PC-3 (cell line): Measurements from ENCODE around the gene TAS1R2.

Experiments
- EZH2 ChIP-seq: fragments of 300-600 bp; sonication (generic); IDR thresholded peaks from one replicate; pipeline ENCODE4 v1.6.1; 2017; ENCODE audit warnings: antibody characterized with exemption, mild to moderate bottlenecking, low read length; ENCODE audit not compliant: unreplicated experiment
- EZH2phosphoT487 ChIP-seq: fragments of 300-600 bp; sonication (generic); IDR thresholded peaks from 2 replicates; pipeline ENCODE4 v1.6.1; 2018; ENCODE audit warnings: mild to moderate bottlenecking, antibody characterized with exemption, low read length, borderline replicate concordance
- TF ChIP-seq, protein P1 (sequence below): fragments of 300-600 bp; sonication (generic); conservative IDR thresholded peaks from 2 replicates; pipeline ENCODE4 v1.5.1; 2017; ENCODE audit warnings: antibody characterized with exemption, low read depth, mild to moderate bottlenecking, low read length

DNA sequence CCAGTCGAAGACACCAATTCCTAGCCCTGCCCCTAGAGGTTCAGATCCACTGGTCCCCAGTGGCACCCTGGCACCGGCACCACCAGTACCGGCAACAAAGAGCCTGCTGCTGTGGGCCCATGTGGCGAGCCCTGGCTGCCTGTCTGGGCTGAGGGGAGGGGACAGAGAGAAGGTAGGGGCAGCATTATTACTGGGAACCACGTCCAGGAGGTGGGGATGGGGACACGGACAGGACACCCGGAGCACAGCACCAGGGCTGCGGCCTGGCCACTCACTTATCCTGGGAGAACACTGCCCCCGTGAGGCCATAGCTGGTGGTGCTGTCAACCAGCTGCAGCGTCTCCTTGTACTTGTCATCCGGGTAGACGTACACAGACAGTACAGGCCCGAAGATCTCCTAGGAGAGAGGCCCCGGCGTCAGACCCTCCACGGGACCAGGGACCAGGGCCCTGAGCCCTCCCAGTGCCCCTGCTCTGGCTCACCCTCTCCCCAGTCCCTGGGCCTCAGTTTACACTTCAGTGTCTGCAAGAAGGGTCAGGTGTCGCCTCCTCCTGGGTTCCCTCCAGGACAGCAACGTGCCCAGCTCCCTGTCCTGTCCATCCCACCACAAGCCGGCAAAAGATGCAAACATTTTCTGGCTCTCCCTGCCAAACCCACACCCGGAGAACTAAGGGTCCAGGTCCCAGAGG is 15.8 kb upstream of the TAS1R2 start:
- TF ChIP-seq, protein P1, sequence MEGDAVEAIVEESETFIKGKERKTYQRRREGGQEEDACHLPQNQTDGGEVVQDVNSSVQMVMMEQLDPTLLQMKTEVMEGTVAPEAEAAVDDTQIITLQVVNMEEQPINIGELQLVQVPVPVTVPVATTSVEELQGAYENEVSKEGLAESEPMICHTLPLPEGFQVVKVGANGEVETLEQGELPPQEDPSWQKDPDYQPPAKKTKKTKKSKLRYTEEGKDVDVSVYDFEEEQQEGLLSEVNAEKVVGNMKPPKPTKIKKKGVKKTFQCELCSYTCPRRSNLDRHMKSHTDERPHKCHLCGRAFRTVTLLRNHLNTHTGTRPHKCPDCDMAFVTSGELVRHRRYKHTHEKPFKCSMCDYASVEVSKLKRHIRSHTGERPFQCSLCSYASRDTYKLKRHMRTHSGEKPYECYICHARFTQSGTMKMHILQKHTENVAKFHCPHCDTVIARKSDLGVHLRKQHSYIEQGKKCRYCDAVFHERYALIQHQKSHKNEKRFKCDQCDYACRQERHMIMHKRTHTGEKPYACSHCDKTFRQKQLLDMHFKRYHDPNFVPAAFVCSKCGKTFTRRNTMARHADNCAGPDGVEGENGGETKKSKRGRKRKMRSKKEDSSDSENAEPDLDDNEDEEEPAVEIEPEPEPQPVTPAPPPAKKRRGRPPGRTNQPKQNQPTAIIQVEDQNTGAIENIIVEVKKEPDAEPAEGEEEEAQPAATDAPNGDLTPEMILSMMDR: peak; percentile 83
- no peak for TF ChIP-seq EZH2
- TF ChIP-seq EZH2phosphoT487: no peak
